Trophoblast cell (in vitro differentiated cells and primary cell): ENCODE data around the gene CBFB.

Experiments used
- DNase-seq, 2 donors: peaks; one replicate each; pipeline ENCODE4 v3.0.0-alpha.2; 2016
- H2AFZ ChIP-seq: 2 replicates; pipeline ENCODE4 v1.6.1; 2013; ENCODE audit warnings: low read length, moderate library complexity, mild to moderate bottlenecking; ENCODE audit not compliant: insufficient read depth, poor library complexity
- H2AK5ac ChIP-seq: 2 replicates; pipeline ENCODE4 v1.6.1; 2013; ENCODE audit warnings: mild to moderate bottlenecking, low read length
- H2BK120ac ChIP-seq: 2 replicates; pipeline ENCODE4 v1.6.1; 2013; ENCODE audit warnings: low read length, mild to moderate bottlenecking, moderate library complexity; ENCODE audit not compliant: insufficient read depth, poor library complexity
- H2BK12ac ChIP-seq: 2 replicates; pipeline ENCODE4 v1.6.1; 2013; ENCODE audit warnings: mild to moderate bottlenecking, low read length, moderate library complexity
- H2BK5ac ChIP-seq: 2 replicates; pipeline ENCODE4 v1.6.1; 2013; ENCODE audit warnings: low read length, low read depth, moderate library complexity, mild to moderate bottlenecking; ENCODE audit not compliant: poor library complexity
- H3K14ac ChIP-seq: 2 replicates; pipeline ENCODE4 v1.6.1; 2013; ENCODE audit warnings: mild to moderate bottlenecking, low read length
- H3K18ac ChIP-seq: 2 replicates; pipeline ENCODE4 v1.6.1; 2013; ENCODE audit warnings: mild to moderate bottlenecking, low read length
- H3K23ac ChIP-seq: 2 replicates; pipeline ENCODE4 v1.6.1; 2013; ENCODE audit warnings: low read length
- H3K27ac ChIP-seq: 2 replicates; pipeline ENCODE4 v1.5.1; 2013; ENCODE audit warnings: low read depth, mild to moderate bottlenecking, inconsistent platforms, low read length, moderate library complexity
- H3K27me3 ChIP-seq: 2 replicates; pipeline ENCODE4 v1.6.1; 2013; ENCODE audit warnings: inconsistent platforms, mild to moderate bottlenecking, low read length, moderate library complexity; ENCODE audit not compliant: insufficient read depth
- H3K36me3 ChIP-seq, 2 experiments: 1 replicate in 1 of 2; 2 replicates in 1 of 2; pipeline ENCODE4 v1.6.1; 2013; ENCODE audit warnings: low read length in 2 of 2, mild to moderate bottlenecking in 2 of 2, moderate library complexity in 1 of 2; ENCODE audit not compliant: insufficient read depth in 2 of 2, control insufficient read depth in 1 of 2
- H3K4ac ChIP-seq: 2 replicates; pipeline ENCODE4 v1.6.1; 2013; ENCODE audit warnings: low read depth, mild to moderate bottlenecking, low read length, moderate library complexity
- H3K4me1 ChIP-seq, 2 experiments: 1 replicate in 1 of 2; 2 replicates in 1 of 2; pipeline ENCODE4 v1.6.1; 2013; ENCODE audit warnings: low read length in 2 of 2, mild to moderate bottlenecking in 2 of 2, moderate library complexity in 1 of 2; ENCODE audit not compliant: insufficient read depth in 2 of 2, control insufficient read depth in 1 of 2
- H3K4me2 ChIP-seq: 2 replicates; pipeline ENCODE4 v1.6.1; 2013; ENCODE audit warnings: inconsistent platforms, mild to moderate bottlenecking, low read length, moderate library complexity
- H3K4me3 ChIP-seq: 2 replicates; pipeline ENCODE4 v1.5.1; 2013; ENCODE audit warnings: mild to moderate bottlenecking, low read depth, low read length, inconsistent platforms
- H3K79me1 ChIP-seq: one replicate; pipeline ENCODE4 v1.6.1; 2013; ENCODE audit warnings: low read length
- H3K79me2 ChIP-seq: 2 replicates; pipeline ENCODE4 v1.6.1; 2013; ENCODE audit warnings: low read length, mild to moderate bottlenecking; ENCODE audit not compliant: control insufficient read depth, insufficient read depth, poor library complexity
- H3K9ac ChIP-seq: 2 replicates; pipeline ENCODE4 v1.6.1; 2013; ENCODE audit warnings: mild to moderate bottlenecking, low read length
- H3K9me3 ChIP-seq: 2 replicates; pipeline ENCODE4 v1.6.1; 2013; ENCODE audit warnings: low read depth, mild to moderate bottlenecking, control low read depth, inconsistent platforms, low read length; ENCODE audit not compliant: insufficient read depth
- H4K12ac ChIP-seq: 2 replicates; pipeline ENCODE4 v1.6.1; 2013; ENCODE audit warnings: low read depth, mild to moderate bottlenecking, low read length, moderate library complexity
- H4K8ac ChIP-seq: 2 replicates; pipeline ENCODE4 v1.6.1; 2013; ENCODE audit warnings: low read depth, mild to moderate bottlenecking, low read length, moderate library complexity
- H4K91ac ChIP-seq: one replicate; pipeline ENCODE4 v1.6.1; 2013; ENCODE audit warnings: low read depth, mild to moderate bottlenecking, low read length, moderate library complexity
- WGBS: extraction: QIAGEN DNeasy Blood & Tissue Kit; methylation state at CpG from one replicate; pipeline ENCODE4 v1.1.7; 2013; ENCODE audit warnings: missing lambda C conversion rate; ENCODE audit not compliant: insufficient read length, insufficient coverage; ENCODE audit errors: extremely low coverage; 5-methylcytosine and 5-hydroxymethylcytosine counted together

CBFB gene

DNA sequence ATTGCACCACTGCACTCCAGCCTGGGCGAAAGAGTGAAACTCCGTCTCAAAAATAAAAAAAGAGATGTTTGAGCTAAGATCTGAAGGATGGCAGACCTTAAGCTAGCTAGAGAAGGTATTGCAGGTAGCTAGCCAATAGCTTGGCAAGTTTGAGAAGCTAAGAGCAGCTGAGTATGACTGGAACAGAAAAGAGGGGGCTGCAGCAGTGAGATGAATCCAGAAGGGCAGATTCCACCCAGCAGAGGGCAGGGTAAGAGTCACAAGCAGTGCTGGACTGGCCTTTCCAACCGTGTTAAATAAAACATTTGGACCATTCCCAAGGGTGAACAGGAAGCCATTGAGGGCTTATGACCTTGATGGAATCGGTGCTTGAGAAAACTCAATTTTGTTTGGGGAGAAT lies 75.1 kb downstream of the CBFB start:
- peaks cover 0 to 2% of the 10 kb centered on the region in 2 experiments for H3K36me3 ChIP-seq
- H2AK5ac ChIP-seq: no peak overlapping the region
- H3K27me3 ChIP-seq: no peaks in the 10 kb centered on the region
- peaks cover 1% of the 10 kb centered on the region for H3K79me1 ChIP-seq
- no peak overlapping the region for H4K12ac ChIP-seq
- peaks cover under 1% of the 10 kb centered on the region for H3K79me2 ChIP-seq
- no peak overlapping the region for H2BK120ac ChIP-seq
- DNase-seq: peak; percentile 65 to 82
- WGBS: no CpG with 5 or more reads among the region's 4 CpGs
- H4K91ac ChIP-seq: no peak overlapping the region
- H3K4me2 ChIP-seq: no peak overlapping the region
- H3K4ac ChIP-seq: no peak overlapping the region
- H3K9ac ChIP-seq: no peak overlapping the region
- no peak overlapping the region for H3K23ac ChIP-seq
- H3K4me3 ChIP-seq: no peak overlapping the region
- no peak overlapping the region for H3K18ac ChIP-seq
- no peak overlapping the region for H2BK12ac ChIP-seq
- no peak overlapping the region for H3K27ac ChIP-seq
- peaks cover 3% of the 10 kb centered on the region in 2 experiments for H3K4me1 ChIP-seq
- no peak overlapping the region for H3K14ac ChIP-seq
- H2AFZ ChIP-seq: no peak overlapping the region
- no peaks in the 10 kb centered on the region for H3K9me3 ChIP-seq
- no peak overlapping the region for H2BK5ac ChIP-seq
- H4K8ac ChIP-seq: no peak overlapping the region

- DNase-seq: no peak
- Histone ChIP-seq H3K27me3 (no peaks in the 10 kb centered on the region), H2BK12ac (no peak overlapping the region), H3K23ac (no peak overlapping the region), H3K4me3 (no peak overlapping the region), H2BK120ac (no peak overlapping the region), H3K4ac (no peak overlapping the region), H3K36me3 (no peaks in the 10 kb centered on the region), H3K18ac (no peak overlapping the region), H3K9me3 (no peaks in the 10 kb centered on the region), H2AFZ (no peak overlapping the region), H3K79me1 (peaks cover 7% of the 10 kb centered on the region), H3K14ac (no peak overlapping the region), H3K4me1 (peaks cover 7 to 8% of the 10 kb centered on the region in 2 experiments), H4K91ac (no peak overlapping the region), H2BK5ac (no peak overlapping the region), H2AK5ac (no peak overlapping the region), H3K4me2 (no peak overlapping the region), H4K12ac (no peak overlapping the region), H4K8ac (no peak overlapping the region), H3K9ac (no peak overlapping the region), H3K79me2 (peaks cover 5% of the 10 kb centered on the region), H3K27ac (no peak overlapping the region)
- no CpG with 5 or more reads among the region's 6 CpGs for WGBS
These were observed 75.9 kb downstream of the CBFB start for GRCh38 chr16:67104845-67105244.

DNA sequence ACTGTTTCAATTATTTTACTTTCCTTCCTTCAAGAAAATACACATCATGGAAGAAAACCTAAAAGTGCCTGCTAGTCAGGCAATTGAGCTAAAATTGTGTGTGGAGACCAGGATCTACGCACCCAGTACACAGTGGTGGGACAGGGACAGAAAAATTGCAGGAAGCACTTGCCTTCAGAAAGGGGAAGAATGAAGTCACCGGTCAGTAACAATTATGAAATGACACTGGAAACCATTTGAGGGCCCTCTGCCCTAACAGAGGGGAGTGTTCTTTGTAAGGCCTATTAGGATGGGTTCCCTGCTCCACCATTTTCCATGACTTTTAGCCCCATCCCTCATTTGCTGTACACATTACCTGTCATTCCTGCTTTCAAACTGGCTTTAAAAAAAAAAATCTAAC lies 76.3 kb downstream of the CBFB start:
- peaks cover 8% of the 10 kb centered on the region for H3K79me1 ChIP-seq
- H4K91ac ChIP-seq: no peak overlapping the region
- H3K9me3 ChIP-seq: no peaks in the 10 kb centered on the region
- H2BK5ac ChIP-seq: no peak overlapping the region
- no peak overlapping the region for H3K4me2 ChIP-seq
- H2AFZ ChIP-seq: no peak overlapping the region
- H2AK5ac ChIP-seq: no peak overlapping the region
- H4K12ac ChIP-seq: no peak overlapping the region
- no peak overlapping the region for H3K23ac ChIP-seq
- WGBS: no CpG with 5 or more reads among the region's 2 CpGs
- peaks cover 7 to 8% of the 10 kb centered on the region in 2 experiments for H3K4me1 ChIP-seq
- H3K27ac ChIP-seq: no peak overlapping the region
- H3K18ac ChIP-seq: no peak overlapping the region
- no peaks in the 10 kb centered on the region for H3K36me3 ChIP-seq
- H3K4ac ChIP-seq: no peak overlapping the region
- H2BK120ac ChIP-seq: no peak overlapping the region
- no peak overlapping the region for H3K4me3 ChIP-seq
- H3K9ac ChIP-seq: no peak overlapping the region
- no peaks in the 10 kb centered on the region for H3K27me3 ChIP-seq
- peaks cover 9% of the 10 kb centered on the region for H3K79me2 ChIP-seq
- H2BK12ac ChIP-seq: no peak overlapping the region
- H3K14ac ChIP-seq: no peak overlapping the region
- H4K8ac ChIP-seq: no peak overlapping the region
- DNase-seq: no peak

DNA sequence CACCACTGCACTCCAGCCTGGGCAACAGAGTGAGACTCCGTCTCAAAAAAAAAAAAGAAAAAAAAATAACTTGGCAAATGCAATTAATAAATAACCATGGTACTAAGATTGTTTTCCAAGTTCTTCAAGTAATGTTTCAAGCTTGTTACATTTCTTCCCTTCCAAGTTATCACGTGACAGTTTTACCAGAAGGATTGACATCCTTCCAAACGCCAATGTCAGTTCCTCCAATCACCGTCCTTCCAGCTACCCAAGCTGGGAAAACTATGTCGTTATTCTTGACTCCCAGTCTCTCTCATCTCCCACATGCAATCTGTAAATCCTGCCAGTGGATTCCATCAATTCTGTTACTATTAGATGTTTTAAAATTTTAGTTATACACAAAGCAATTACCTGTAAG lies 76.9 kb downstream of the CBFB start:
- Histone ChIP-seq H4K91ac (no peak overlapping the region), H2BK12ac (no peak overlapping the region), H2AK5ac (no peak overlapping the region), H3K9me3 (no peaks in the 10 kb centered on the region), H4K12ac (no peak overlapping the region), H3K4me2 (no peak overlapping the region), H3K36me3 (no peaks in the 10 kb centered on the region), H4K8ac (no peak overlapping the region), H3K27ac (no peak overlapping the region), H2BK120ac (no peak overlapping the region), H3K23ac (no peak overlapping the region), H3K4ac (no peak overlapping the region), H3K79me2 (peaks cover 12% of the 10 kb centered on the region), H3K9ac (no peak overlapping the region), H3K27me3 (no peaks in the 10 kb centered on the region), H3K4me3 (no peak overlapping the region), H2BK5ac (no peak overlapping the region), H3K18ac (no peak overlapping the region), H3K14ac (no peak overlapping the region), H3K4me1 (peaks cover 7 to 11% of the 10 kb centered on the region in 2 experiments), H2AFZ (no peak overlapping the region), H3K79me1 (peaks cover 8% of the 10 kb centered on the region)
- no peak for DNase-seq
- WGBS: no CpG with 5 or more reads among the region's 5 CpGs
